PC-9 (cell line): ENCODE measurements around the gene AHSG. TPM values are rescaled to one million over a fixed set of nuclear protein-coding genes. Genes with fewer than 3 reads are reported as not detected.

ENCODE experiments used
- BruUV-seq: library from RNA; stranded (reverse); fragments of 400-500 nt; replicated peaks from 2 replicates; lab custom pipeline; 2021; lab: Mats Ljungman, UMichigan
- CTCF ChIA-PET: fragments of 300-600 bp; sonication (Branson Sonifier 250); formaldehyde crosslinking; loops from one replicate; lab custom pipeline; 2022; ENCODE audit warnings: antibody characterized with exemption; lab: Charles Lee
- POLR2A ChIA-PET: fragments of 300-600 bp; sonication (Branson Sonifier 250); formaldehyde crosslinking; loops from one replicate; lab custom pipeline; 2022; ENCODE audit warnings: antibody characterized with exemption; ENCODE audit not compliant: unreplicated experiment; lab: Charles Lee
- DNase-seq, 2 experiments: peaks; one replicate each; pipeline versions ENCODE4 v3.0.0 to v3.0.0-alpha.2; 2015 to 2022; ENCODE audit warnings: mixed read lengths in 1 of 2
- H2AFZ ChIP-seq: fragments of 200-600 bp; sonication (generic); 2 replicates; pipeline ENCODE4 v1.8.1; 2017; ENCODE audit warnings: antibody characterized with exemption
- H3F3A ChIP-seq: fragments of 200-600 bp; sonication (generic); 2 replicates; pipeline ENCODE4 v1.8.1; 2017; ENCODE audit warnings: antibody characterized with exemption, mild to moderate bottlenecking, low read depth; ENCODE audit not compliant: insufficient read depth
- H3K27ac ChIP-seq: fragments of 200-600 bp; sonication (generic); 2 replicates; pipeline ENCODE4 v1.6.1; 2016; ENCODE audit warnings: mixed run types
- H3K27me3 ChIP-seq: fragments of 200-600 bp; sonication (generic); 2 replicates; pipeline ENCODE4 v1.6.1; 2016; ENCODE audit warnings: low read depth, mixed run types; ENCODE audit not compliant: insufficient read depth
- H3K36me3 ChIP-seq: fragments of 200-600 bp; sonication (generic); 2 replicates; pipeline ENCODE4 v1.6.1; 2016; ENCODE audit warnings: low read depth, mixed run types
- H3K4me1 ChIP-seq: fragments of 200-600 bp; sonication (generic); replicated peaks from 2 replicates; pipeline ENCODE4 v1.6.1; 2016; ENCODE audit warnings: mixed run types; ENCODE audit not compliant: insufficient read depth
- H3K4me2 ChIP-seq: fragments of 200-600 bp; sonication (generic); 2 replicates; pipeline ENCODE4 v1.6.1; 2017; ENCODE audit warnings: mixed run types
- H3K4me3 ChIP-seq: fragments of 200-600 bp; sonication (generic); 2 replicates; pipeline ENCODE4 v1.6.1; 2016; ENCODE audit warnings: mixed run types
- H3K79me2 ChIP-seq: fragments of 200-600 bp; sonication (generic); 2 replicates; pipeline ENCODE4 v1.6.1; 2017; ENCODE audit warnings: low read depth, mixed run types
- H3K9me2 ChIP-seq: fragments of 200-600 bp; sonication (generic); 2 replicates; pipeline ENCODE4 v1.8.1; 2017; ENCODE audit warnings: mild to moderate bottlenecking; ENCODE audit not compliant: insufficient read depth
- H3K9me3 ChIP-seq: fragments of 200-600 bp; sonication (generic); 2 replicates; pipeline ENCODE4 v1.8.1; 2016; ENCODE audit warnings: low read depth; ENCODE audit not compliant: insufficient read depth
- H4K20me1 ChIP-seq: fragments of 200-600 bp; sonication (generic); 2 replicates; pipeline ENCODE4 v1.8.1; 2017; ENCODE audit not compliant: insufficient read depth
- CTCF ChIP-seq: fragments of 200-600 bp; sonication (generic); conservative IDR thresholded peaks from 2 replicates; pipeline ENCODE4 v1.6.1; 2017; ENCODE audit warnings: mixed run types, antibody characterized with exemption, mild to moderate bottlenecking, moderate library complexity
- EZH2 ChIP-seq: fragments of 200-600 bp; sonication (generic); IDR thresholded peaks from 2 replicates; pipeline ENCODE4 v1.8.0; 2017; ENCODE audit warnings: antibody characterized with exemption, low read depth
- intact Hi-C: fragments of 100-400 bp; cut with micrococcal nuclease; formaldehyde crosslinking; loops from one replicate; pipeline ENCODE4 v1.10.0; 2022; ENCODE audit not compliant: unreplicated experiment
- total RNA-seq: library from RNA; stranded (reverse); gene quantifications from 2 replicates; pipeline ENCODE4 v1.2.3, GENCODE V29; 2021

Gene AHSG
- total RNA-seq, 1 experiment from 2014 or later = not detected

GRCh38 chr3:186609247-186609868, 3.5 kb upstream of the AHSG start:
- Histone ChIP-seq H3K9me3 (no peaks in the 10 kb centered on the region), H3K4me1 (peaks cover 9% of the 10 kb centered on the region), H3F3A (no peaks in the 10 kb centered on the region), H3K27ac (no peak overlapping the region), H3K4me3 (no peak overlapping the region), H3K9me2 (no peaks in the 10 kb centered on the region), H2AFZ (no peak overlapping the region), H4K20me1 (no peaks in the 10 kb centered on the region), H3K79me2 (no peaks in the 10 kb centered on the region), H3K36me3 (no peaks in the 10 kb centered on the region), H3K4me2 (no peak overlapping the region), H3K27me3 (no peaks in the 10 kb centered on the region)
- intact Hi-C loops = no loop called here
- CTCF ChIA-PET = interaction anchor here (0.6 to 1.7 kb wide), 4 partner anchors 13 to 293 kb away, joined by 3 to 7 read pairs (median 3); no protein-coding TSS in a partner anchor
- TF ChIP-seq CTCF (peak; percentile 45; the same call in 1 of the 2 replicates), EZH2 (no peak)
- no TSS peak for BruUV-seq
- POLR2A ChIA-PET = no interaction called here
- DNase-seq = peak in 1 of 2 experiments; percentile 42

GRCh38 chr3:186612065-186612464, 795 bp upstream of the AHSG start:
- Histone ChIP-seq H3K4me2 (no peak overlapping the region), H3K4me1 (peaks cover 9% of the 10 kb centered on the region), H3K36me3 (no peaks in the 10 kb centered on the region), H3F3A (peaks cover 10% of the 10 kb centered on the region; the same call in 1 of the 2 replicates), H2AFZ (no peak overlapping the region), H3K9me3 (no peaks in the 10 kb centered on the region), H3K79me2 (no peaks in the 10 kb centered on the region), H3K27me3 (no peaks in the 10 kb centered on the region), H3K9me2 (no peaks in the 10 kb centered on the region), H3K27ac (no peak overlapping the region), H3K4me3 (no peak overlapping the region), H4K20me1 (no peaks in the 10 kb centered on the region)
- no peak for DNase-seq
- CTCF ChIA-PET = interaction anchor here (0.6 to 1.4 kb wide), 2 partner anchors 11 to 207 kb away, joined by 3 read pairs; no protein-coding TSS in a partner anchor
- TF ChIP-seq EZH2 (no peak), CTCF (no peak)
- no TSS peak for BruUV-seq
- POLR2A ChIA-PET = no interaction called here
- intact Hi-C loops = loop anchor here (10.0 kb wide), 2 partner anchors 323 to 1103 kb away; partner anchors contain the start of gene ST6GAL1

- DNase-seq = no peak
- Histone ChIP-seq H3K27me3 (no peaks in the 10 kb centered on the region), H3K27ac (no peak overlapping the region), H3K79me2 (no peaks in the 10 kb centered on the region), H2AFZ (no peak overlapping the region), H4K20me1 (no peaks in the 10 kb centered on the region), H3K4me1 (peaks cover 16% of the 10 kb centered on the region), H3F3A (peaks cover 10% of the 10 kb centered on the region; the same call in 1 of the 2 replicates), H3K9me2 (no peaks in the 10 kb centered on the region), H3K9me3 (no peaks in the 10 kb centered on the region), H3K4me2 (no peak overlapping the region), H3K36me3 (no peaks in the 10 kb centered on the region), H3K4me3 (no peak overlapping the region)
- POLR2A ChIA-PET = no interaction called here
- intact Hi-C loops = loop anchor here (10.0 kb wide), 2 partner anchors 321 to 1101 kb away; partner anchors contain the start of gene ST6GAL1
- TF ChIP-seq EZH2 = no peak
- no peak for TF ChIP-seq CTCF
- no TSS peak for BruUV-seq
- CTCF ChIA-PET = interaction anchor here (0.7 to 2.5 kb wide), 9 partner anchors 17 to 631 kb away, joined by 3 to 19 read pairs (median 6); no protein-coding TSS in a partner anchor
Observed at GRCh38 chr3:186613637-186614265, 891 bp downstream of the AHSG start.
